Peyer's patch (tissue), 4 donors: Measurements from ENCODE around the gene PDZD7. TPM values are rescaled to one million over a fixed set of nuclear protein-coding genes. Genes with fewer than 3 reads are reported as not detected.

ENCODE experiments used
- DNase-seq, 3 donors: peaks; one replicate each; pipeline ENCODE4 v3.0.0-alpha.2; 2017 to 2019
- H3K27ac ChIP-seq, 4 donors: fragments of 200-600 bp; sonication (generic); one replicate each; pipeline ENCODE4 v1.5.1; 2016 to 2019
- H3K27me3 ChIP-seq, 2 donors: fragments of 200-600 bp; sonication (generic); one replicate each; pipeline ENCODE4 v1.5.1; 2019
- H3K36me3 ChIP-seq, 3 donors: fragments of 200-600 bp; sonication (generic); one replicate each; pipeline ENCODE4 v1.5.1; 2016 to 2019
- H3K4me1 ChIP-seq, 4 donors: fragments of 200-600 bp; sonication (generic); one replicate each; pipeline ENCODE4 v1.5.1; 2016 to 2019
- H3K4me3 ChIP-seq, 4 donors: fragments of 200-600 bp; sonication (generic); 1 replicate in 3 of 4; 2 replicates in 1 of 4; pipeline ENCODE4 v1.5.1; 2016 to 2019; ENCODE audit warnings: mild to moderate bottlenecking in 1 of 4
- H3K9me3 ChIP-seq, 4 donors: fragments of 200-600 bp; sonication (generic); one replicate each; pipeline ENCODE4 v1.5.1; 2016 to 2019; ENCODE audit warnings: mild to moderate bottlenecking in 1 of 4
- POLR2A ChIP-seq, 2 donors: fragments of 450-650 bp; IDR thresholded peaks; one replicate each; pipeline ENCODE4 v1.5.1; 2017; ENCODE audit warnings: antibody characterized with exemption in 2 of 2, mild to moderate bottlenecking in 2 of 2, moderate library complexity in 2 of 2
- total RNA-seq, 4 donors: library from RNA; depleted of rRNA; stranded (reverse); fragments of >200 nt; gene quantifications; one replicate each; pipeline ENCODE4 v1.1.0, GENCODE V29; 2016
- TF ChIP-seq, protein P1 (sequence below), 6 experiments: fragments of 450-650 bp in 4 of 6; fragments of 200-600 bp in 2 of 6; sonication (generic) in 1 of 6; IDR thresholded peaks; one replicate each; pipeline ENCODE4 v1.5.1; 2017 to 2019; ENCODE audit warnings: antibody characterized with exemption in 6 of 6, mild to moderate bottlenecking in 3 of 6, moderate library complexity in 1 of 6

PDZD7 gene
- total RNA-seq, 4 donors from 2014 or later = 0.83 to 58.7 (median 51.3) TPM

DNA sequence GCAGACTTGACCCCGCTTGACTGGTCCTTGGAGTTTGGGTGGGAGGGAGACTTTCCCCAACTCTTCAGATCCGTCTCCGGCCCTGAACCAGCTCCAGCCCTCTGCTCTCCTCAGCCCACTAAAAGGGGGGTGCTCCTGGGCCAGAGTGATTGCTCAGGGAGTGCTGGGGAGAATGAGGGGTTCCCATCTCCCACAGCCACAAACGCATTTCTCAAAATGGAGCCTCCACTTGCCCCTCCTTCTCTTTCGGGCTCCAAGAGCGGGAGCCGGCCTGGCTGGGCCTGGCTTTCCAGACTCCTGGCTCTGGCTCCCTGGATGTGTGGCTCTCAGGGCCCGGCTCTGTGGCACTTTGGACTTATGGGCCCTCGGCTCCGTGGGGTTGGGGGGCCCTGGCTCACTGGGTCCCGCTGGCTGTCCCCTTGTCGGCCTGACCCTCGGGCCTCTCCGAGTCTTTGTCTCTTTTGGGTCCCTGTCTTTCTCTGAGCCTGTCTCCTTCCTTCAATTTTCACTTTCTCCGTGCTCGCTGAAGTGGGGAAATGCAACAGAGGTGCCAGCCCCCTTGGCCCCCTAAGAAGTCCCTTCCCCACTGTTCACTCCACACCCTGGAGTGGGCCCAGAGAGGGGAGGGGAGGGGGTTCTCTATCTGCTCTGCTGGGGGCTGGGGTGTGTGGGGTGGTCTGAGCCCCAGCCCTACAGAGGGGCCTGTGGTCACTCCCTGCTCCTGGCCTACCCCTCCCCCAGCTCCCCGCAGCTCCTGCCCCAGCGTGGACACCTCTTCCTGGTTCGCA is 30.6 kb downstream of the PDZD7 start:
- Histone ChIP-seq H3K36me3 (peaks cover 0 to 20% (median 0%) of the 10 kb centered on the region in 3 donors), H3K4me1 (peaks cover 0 to 44% (median 13%) of the 10 kb centered on the region in 4 donors), H3K27ac (peak overlapping the region; percentile 95 to 100 (median 96)), H3K9me3 (no peaks in the 10 kb centered on the region), H3K27me3 (no peaks in the 10 kb centered on the region), H3K4me3 (peak overlapping the region; percentile 75 to 96 (median 79))
- no peak for TF ChIP-seq POLR2A (IDR thresholded peaks at IDR 0.05)
- DNase-seq = no peak

DNA sequence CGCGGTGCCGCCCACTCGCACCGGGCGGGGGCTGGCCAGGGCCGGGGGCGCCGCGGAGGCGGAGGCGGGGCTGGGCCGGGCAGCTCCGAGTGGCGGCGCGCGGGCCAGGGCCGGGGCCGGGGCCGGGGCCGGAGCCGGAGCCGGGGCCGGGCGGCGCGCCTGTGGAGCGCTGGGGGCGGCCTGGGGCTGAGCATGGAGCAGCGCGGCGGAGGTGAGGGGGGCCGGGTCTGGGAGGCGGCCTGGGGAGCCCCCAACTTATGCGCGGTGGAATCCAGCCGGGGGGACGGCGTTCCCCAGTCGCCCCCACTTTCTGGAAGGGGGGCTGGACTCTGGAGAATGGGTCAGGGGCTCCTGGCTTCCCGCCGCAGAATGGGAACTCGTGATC is 31.2 kb downstream of the PDZD7 start, which contains the start of gene LZTS2:
TSS of gene LZTS2 (plus strand) at position 67 of the 385 bp plus-strand sequence. CDS start 2,731 bp downstream, outside the sequence.
- TF ChIP-seq, protein P1, sequence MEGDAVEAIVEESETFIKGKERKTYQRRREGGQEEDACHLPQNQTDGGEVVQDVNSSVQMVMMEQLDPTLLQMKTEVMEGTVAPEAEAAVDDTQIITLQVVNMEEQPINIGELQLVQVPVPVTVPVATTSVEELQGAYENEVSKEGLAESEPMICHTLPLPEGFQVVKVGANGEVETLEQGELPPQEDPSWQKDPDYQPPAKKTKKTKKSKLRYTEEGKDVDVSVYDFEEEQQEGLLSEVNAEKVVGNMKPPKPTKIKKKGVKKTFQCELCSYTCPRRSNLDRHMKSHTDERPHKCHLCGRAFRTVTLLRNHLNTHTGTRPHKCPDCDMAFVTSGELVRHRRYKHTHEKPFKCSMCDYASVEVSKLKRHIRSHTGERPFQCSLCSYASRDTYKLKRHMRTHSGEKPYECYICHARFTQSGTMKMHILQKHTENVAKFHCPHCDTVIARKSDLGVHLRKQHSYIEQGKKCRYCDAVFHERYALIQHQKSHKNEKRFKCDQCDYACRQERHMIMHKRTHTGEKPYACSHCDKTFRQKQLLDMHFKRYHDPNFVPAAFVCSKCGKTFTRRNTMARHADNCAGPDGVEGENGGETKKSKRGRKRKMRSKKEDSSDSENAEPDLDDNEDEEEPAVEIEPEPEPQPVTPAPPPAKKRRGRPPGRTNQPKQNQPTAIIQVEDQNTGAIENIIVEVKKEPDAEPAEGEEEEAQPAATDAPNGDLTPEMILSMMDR (IDR thresholded peaks at IDR 0.05) = no peak
- TF ChIP-seq POLR2A (IDR thresholded peaks at IDR 0.05) = no peak
- Histone ChIP-seq H3K36me3 (peaks cover 0 to 14% (median 0%) of the 10 kb centered on the region in 3 donors), H3K27ac (peak within 1 kb of the TSS; percentile 95 to 100 (median 96)), H3K4me3 (peak within 1 kb of the TSS; percentile 75 to 96 (median 79)), H3K9me3 (no peaks in the 10 kb centered on the region), H3K27me3 (no peaks in the 10 kb centered on the region), H3K4me1 (peaks cover 0 to 44% (median 13%) of the 10 kb centered on the region in 4 donors)
- DNase-seq = no peak

DNA sequence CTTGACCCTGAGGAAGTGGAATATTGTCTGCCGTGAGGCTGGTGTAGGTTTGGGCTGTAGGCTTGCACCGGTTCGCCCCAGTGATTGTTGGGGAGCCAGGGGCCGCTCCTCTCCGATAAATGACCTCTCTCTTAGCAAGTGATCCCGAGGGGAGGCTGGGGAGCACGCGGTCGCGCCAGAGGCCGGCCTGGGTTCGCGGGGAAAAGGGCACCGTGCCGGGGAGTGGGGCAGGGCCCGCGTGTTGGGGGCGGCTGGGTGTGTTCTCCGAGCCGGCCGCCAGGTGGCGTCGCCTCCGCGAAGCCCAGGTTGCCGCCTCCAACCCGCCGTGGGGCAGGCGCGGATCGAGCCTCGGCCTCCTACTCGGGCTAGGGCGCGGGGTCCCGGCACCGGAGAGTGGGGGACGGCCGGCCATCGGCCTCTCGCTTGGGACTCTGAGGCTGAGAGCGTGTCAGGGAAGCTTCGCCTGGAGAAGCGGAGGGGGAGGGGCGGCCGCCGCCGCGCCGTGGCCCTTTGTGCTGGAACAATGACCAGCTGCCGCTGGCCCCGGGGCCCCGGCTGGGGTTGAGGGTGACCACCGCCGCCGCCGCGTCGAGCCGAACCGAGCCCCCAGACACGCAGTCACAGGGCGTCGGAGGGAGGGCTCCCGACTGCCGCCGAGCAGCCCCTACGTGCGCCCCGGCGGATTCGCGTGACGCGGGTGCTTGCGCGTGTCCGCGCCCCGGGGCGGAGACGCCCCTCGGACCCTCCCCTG is 31.8 kb downstream of the PDZD7 start:
- TF ChIP-seq, protein P1 (IDR thresholded peaks at IDR 0.05) = peak; percentile 93 to 98 (median 96)
- peak; percentile 46 to 47 for TF ChIP-seq POLR2A (IDR thresholded peaks at IDR 0.05)
- peaks cover 0 to 44% (median 13%) of the 10 kb centered on the region in 4 donors for H3K4me1 ChIP-seq

DNA sequence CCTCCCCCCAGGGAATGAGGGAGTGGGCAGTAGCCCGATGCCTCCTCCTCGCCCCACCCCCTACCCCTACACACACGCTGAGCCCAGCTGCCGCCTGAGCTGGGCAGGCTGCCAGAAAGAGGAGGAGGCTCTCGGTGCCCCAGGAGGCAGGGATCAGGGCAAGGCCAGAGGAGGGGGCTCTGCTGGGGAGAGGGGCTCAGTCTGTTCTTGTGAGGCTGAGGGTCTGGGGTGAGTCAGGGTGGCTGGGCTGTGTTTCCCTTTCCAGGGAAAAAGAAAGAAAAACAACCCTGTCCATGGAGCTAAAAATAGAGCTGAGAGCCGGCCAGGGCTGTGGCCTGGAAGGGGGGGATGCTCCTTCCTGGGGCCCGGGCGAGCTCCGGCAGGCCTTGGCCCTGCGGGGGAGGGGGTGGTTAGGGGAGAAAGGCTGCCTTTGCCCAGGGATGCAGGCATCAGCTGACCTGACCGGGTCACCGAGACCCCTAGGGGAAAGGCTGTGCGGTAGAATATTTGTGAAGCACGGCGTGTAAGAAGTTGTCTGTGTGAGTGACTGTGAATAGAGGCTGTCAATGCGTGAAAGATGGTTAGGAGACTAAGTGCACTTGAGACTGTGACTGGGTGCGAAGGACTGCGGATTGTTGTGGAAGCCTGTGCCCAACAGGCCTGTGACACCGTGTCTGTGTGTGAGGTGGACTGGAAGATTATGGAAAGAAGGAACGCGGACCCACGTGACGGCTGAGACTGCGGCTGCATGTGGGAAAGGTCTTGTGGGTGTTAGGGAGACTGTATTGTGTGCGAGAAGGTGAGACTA is 32.5 kb downstream of the PDZD7 start:
- H3K36me3 ChIP-seq = peaks cover 0 to 8% (median 0%) of the 10 kb centered on the region in 3 donors
- peak; percentile 79 to 91 (median 89) for DNase-seq
- H3K27me3 ChIP-seq = no peaks in the 10 kb centered on the region
- no peak for TF ChIP-seq POLR2A (IDR thresholded peaks at IDR 0.05)
- TF ChIP-seq, protein P1 (IDR thresholded peaks at IDR 0.05) = no peak
- no peaks in the 10 kb centered on the region for H3K9me3 ChIP-seq
- H3K4me3 ChIP-seq = peak overlapping the region; percentile 75 to 96 (median 79)
- peak overlapping the region; percentile 95 to 100 (median 96) for H3K27ac ChIP-seq
- peaks cover 0 to 44% (median 13%) of the 10 kb centered on the region in 4 donors for H3K4me1 ChIP-seq

More for the DNA sequence above, 31.8 kb downstream of the PDZD7 start:
- Histone ChIP-seq H3K27me3 (no peaks in the 10 kb centered on the region), H3K36me3 (peaks cover 0 to 13% (median 0%) of the 10 kb centered on the region in 3 donors), H3K4me3 (peak overlapping the region; percentile 75 to 96 (median 79)), H3K9me3 (no peaks in the 10 kb centered on the region), H3K27ac (peak overlapping the region; percentile 95 to 100 (median 96))
- DNase-seq = peak; percentile 71 to 89 (median 88)

DNA sequence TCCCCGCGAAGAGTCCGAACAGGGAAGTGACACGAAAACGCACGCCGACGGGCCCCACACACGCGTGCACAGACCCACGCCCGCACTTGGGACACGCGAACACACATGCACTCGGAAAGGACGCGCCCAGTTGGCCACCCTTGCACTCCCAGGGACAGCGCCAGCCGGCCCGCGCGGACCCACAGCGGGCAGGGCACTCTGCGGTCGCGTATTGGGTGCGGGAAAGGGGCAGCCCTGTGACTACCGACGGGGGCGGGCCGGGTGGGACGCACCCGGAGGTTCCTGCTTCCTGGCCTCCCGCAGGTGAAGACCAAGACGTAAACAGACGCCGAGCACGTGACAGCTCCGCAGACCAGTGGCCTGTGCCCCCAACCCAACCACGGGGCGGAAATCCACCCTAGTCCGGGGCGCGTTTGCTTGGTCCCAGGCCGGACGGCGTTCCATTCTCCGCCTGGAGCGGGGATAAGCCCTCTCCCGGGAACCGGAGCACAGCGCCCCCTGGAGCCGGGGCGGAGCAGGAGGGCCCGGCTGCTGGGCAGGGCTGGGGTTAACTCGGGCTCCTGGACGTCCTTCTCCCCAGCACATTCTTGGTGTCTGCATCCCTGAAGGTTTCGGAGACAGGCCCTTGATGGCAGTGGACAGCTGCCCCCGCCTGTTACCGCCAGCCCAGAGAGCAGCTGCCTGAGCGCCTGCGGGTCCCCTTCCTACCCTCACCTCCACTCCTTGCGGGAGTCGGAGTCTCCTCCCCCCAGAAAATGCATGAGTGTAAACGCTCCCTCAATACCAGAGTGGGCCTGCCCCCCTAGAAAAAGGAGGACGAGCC is 33.4 kb downstream of the PDZD7 start:
- peak overlapping the region; percentile 75 to 96 (median 79) for H3K4me3 ChIP-seq
- H3K27me3 ChIP-seq = no peaks in the 10 kb centered on the region
- peak; percentile 25 to 28 for TF ChIP-seq POLR2A (IDR thresholded peaks at IDR 0.05)
- TF ChIP-seq, protein P1 (IDR thresholded peaks at IDR 0.05) = peak; percentile 58 to 93 (median 91)
- peak; percentile 87 to 93 (median 93) for DNase-seq
- H3K9me3 ChIP-seq = no peaks in the 10 kb centered on the region
- H3K27ac ChIP-seq = peak overlapping the region; percentile 95 to 100 (median 96)
- peaks cover 0 to 9% (median 0%) of the 10 kb centered on the region in 3 donors for H3K36me3 ChIP-seq
- H3K4me1 ChIP-seq = peaks cover 0 to 41% (median 13%) of the 10 kb centered on the region in 4 donors
